Nephron progenitor cell (in vitro differentiated cells): ENCODE data around the gene KIAA2012.
A peak's percentile ranks its signal among the peaks of the same experiment; 100 is the strongest.

Experiments
- DNase-seq: peaks from one replicate; pipeline ENCODE4 v3.0.0; 2021
- H3K27ac Mint-ChIP-seq: 2 replicates; pipeline ENCODE4 v1.8.0; 2021; ENCODE audit warnings: mild to moderate bottlenecking, moderate library complexity, mixed read lengths
- H3K27me3 Mint-ChIP-seq: 2 replicates; pipeline ENCODE4 v1.8.0; 2021; ENCODE audit warnings: mild to moderate bottlenecking, low read depth, mixed read lengths; ENCODE audit not compliant: poor library complexity
- H3K36me3 Mint-ChIP-seq: 2 replicates; pipeline ENCODE4 v1.8.0; 2021; ENCODE audit warnings: low read depth, mixed read lengths
- H3K4me1 Mint-ChIP-seq: 2 replicates; pipeline ENCODE4 v1.8.0; 2021; ENCODE audit warnings: mixed read lengths
- H3K4me3 Mint-ChIP-seq: 2 replicates; pipeline ENCODE4 v1.8.0; 2021; ENCODE audit warnings: mild to moderate bottlenecking, moderate library complexity, mixed read lengths
- H3K9me3 Mint-ChIP-seq: 2 replicates; pipeline ENCODE4 v1.8.0; 2021; ENCODE audit warnings: mild to moderate bottlenecking, moderate library complexity, mixed read lengths
- CTCF ChIP-seq: fragments of 200-600 bp; sonication (generic); IDR thresholded peaks from 2 replicates; pipeline ENCODE4 v1.5.0; 2021; ENCODE audit warnings: antibody characterized with exemption

The KIAA2012 gene

GRCh38 chr2:202172439-202173211, 99.6 kb downstream of the KIAA2012 start:
- Mint-ChIP-seq H3K4me3 (no peak overlapping the region), H3K9me3 (peaks cover 16% of the 10 kb centered on the region), H3K4me1 (peaks cover 44% of the 10 kb centered on the region), H3K36me3 (peaks cover 18% of the 10 kb centered on the region), H3K27me3 (peaks cover 15% of the 10 kb centered on the region), H3K27ac (no peak overlapping the region)
- no peak for TF ChIP-seq CTCF
- no peak for DNase-seq

- H3K4me3 Mint-ChIP-seq: no peak overlapping the region
- peak; percentile 87 for TF ChIP-seq CTCF
- DNase-seq: peak; percentile 69
These were observed 105.4 kb downstream of the KIAA2012 start for GRCh38 chr2:202178346-202178958.

GRCh38 chr2:202184557-202184956, 111.5 kb downstream of the KIAA2012 start:
- H3K4me3 Mint-ChIP-seq: no peak overlapping the region
- H3K27me3 Mint-ChIP-seq: peaks cover 4% of the 10 kb centered on the region
- no peak for DNase-seq
- H3K9me3 Mint-ChIP-seq: peaks cover 12% of the 10 kb centered on the region
- TF ChIP-seq CTCF: no peak
- H3K36me3 Mint-ChIP-seq: no peaks in the 10 kb centered on the region
- H3K4me1 Mint-ChIP-seq: peaks cover 14% of the 10 kb centered on the region
- H3K27ac Mint-ChIP-seq: no peak overlapping the region

More at GRCh38 chr2:202178346-202178958, 105.4 kb downstream of the KIAA2012 start:
- Mint-ChIP-seq H3K27me3 (peaks cover 3% of the 10 kb centered on the region), H3K36me3 (peaks cover 18% of the 10 kb centered on the region), H3K9me3 (peaks cover 24% of the 10 kb centered on the region), H3K27ac (no peak overlapping the region), H3K4me1 (no peaks in the 10 kb centered on the region)

- Mint-ChIP-seq H3K4me1 (peaks cover 14% of the 10 kb centered on the region), H3K27ac (no peak overlapping the region), H3K36me3 (no peaks in the 10 kb centered on the region), H3K27me3 (peaks cover 10% of the 10 kb centered on the region), H3K9me3 (peaks cover 12% of the 10 kb centered on the region), H3K4me3 (no peak overlapping the region)
- TF ChIP-seq CTCF: no peak
- DNase-seq: no peak
These were observed 112.1 kb downstream of the KIAA2012 start for GRCh38 chr2:202185156-202185555.

GRCh38 chr2:202186641-202187202, 113.7 kb downstream of the KIAA2012 start:
- no peaks in the 10 kb centered on the region for H3K36me3 Mint-ChIP-seq
- TF ChIP-seq CTCF: no peak
- H3K4me3 Mint-ChIP-seq: no peak overlapping the region
- DNase-seq: no peak
- H3K27ac Mint-ChIP-seq: no peak overlapping the region
- H3K9me3 Mint-ChIP-seq: peaks cover 12% of the 10 kb centered on the region
- peaks cover 14% of the 10 kb centered on the region for H3K4me1 Mint-ChIP-seq
- peaks cover 18% of the 10 kb centered on the region for H3K27me3 Mint-ChIP-seq
